NB4 (cell line): ENCODE data around the gene TBC1D22A.

Source experiments
- DNase-seq: peaks from one replicate; pipeline ENCODE4 v3.0.0; 2010; ENCODE audit warnings: low read depth
- H3K4me3 ChIP-seq: one replicate; pipeline ENCODE4 v1.5.1; 2011; ENCODE audit warnings: mild to moderate bottlenecking, low read depth, low read length, moderate library complexity
- CTCF ChIP-seq: IDR thresholded peaks from one replicate; pipeline ENCODE4 v1.5.1; 2012; ENCODE audit warnings: low read depth, low read length
- MAX ChIP-seq: IDR thresholded peaks from 2 replicates; pipeline ENCODE4 v1.6.1; 2011; ENCODE audit warnings: low read depth, low read length
- MYC ChIP-seq: IDR thresholded peaks from 2 replicates; pipeline ENCODE4 v1.6.1; 2011; ENCODE audit warnings: low read depth, low read length
- POLR2A ChIP-seq: IDR thresholded peaks from 2 replicates; pipeline ENCODE4 v1.6.1; 2011; ENCODE audit warnings: mild to moderate bottlenecking; ENCODE audit not compliant: insufficient read length; ENCODE audit errors: extremely low read depth

Gene TBC1D22A

GRCh38 chr22:47050401-47051051 is 288.1 kb downstream of the TBC1D22A start:
- TF ChIP-seq POLR2A: no peak
- no peak for TF ChIP-seq MYC
- no peak for TF ChIP-seq MAX
- no peak for TF ChIP-seq CTCF
- DNase-seq: no peak
- H3K4me3 ChIP-seq: no peak overlapping the region

GRCh38 chr22:47051441-47052071 is 289.1 kb downstream of the TBC1D22A start:
- TF ChIP-seq MYC (no peak), MAX (no peak), CTCF (no peak), POLR2A (no peak)
- H3K4me3 ChIP-seq: no peak overlapping the region
- DNase-seq: no peak

- no peak for TF ChIP-seq MAX
- no peak for DNase-seq
- H3K4me3 ChIP-seq: no peak overlapping the region
Observed at GRCh38 chr22:47052236-47053012, 290.0 kb downstream of the TBC1D22A start.

- TF ChIP-seq POLR2A: no peak
- no peak for TF ChIP-seq MAX
- TF ChIP-seq MYC: no peak
- TF ChIP-seq CTCF: no peak
- H3K4me3 ChIP-seq: no peak overlapping the region
- DNase-seq: peak; percentile 26
Observed at GRCh38 chr22:47053013-47053725, 290.7 kb downstream of the TBC1D22A start.

- TF ChIP-seq MYC: no peak
- TF ChIP-seq CTCF: no peak
- no peak overlapping the region for H3K4me3 ChIP-seq
- peak; percentile 34 for DNase-seq
Observed at GRCh38 chr22:47053726-47054141, 291.3 kb downstream of the TBC1D22A start.
